Stimulated activated CD4-positive, alpha-beta T cell treated with anti-CD3 and anti-CD28 coated beads, TNF-alpha, amount 100 ng/mL, for 24 hours (primary cell): ENCODE measurements around the gene FBXL7.

Experiments
- DNase-seq, 3 experiments: peaks; one replicate each; pipeline ENCODE4 v3.0.0-alpha.2; 2020; ENCODE audit warnings: low read depth in 3 of 3

Gene FBXL7

GRCh38 chr5:15539951-15540350, 40.0 kb downstream of the FBXL7 start:
- DNase-seq = no peak

- DNase-seq = no peak
These were observed 44.1 kb downstream of the FBXL7 start for GRCh38 chr5:15544039-15544438.

- DNase-seq = no peak
These were observed 45.1 kb downstream of the FBXL7 start for GRCh38 chr5:15545082-15545481.

- DNase-seq = no peak
These were observed 47.4 kb downstream of the FBXL7 start for GRCh38 chr5:15547261-15547839.

- DNase-seq = no peak
These were observed 50.0 kb downstream of the FBXL7 start for GRCh38 chr5:15549961-15550360.

GRCh38 chr5:15550502-15551112, 50.6 kb downstream of the FBXL7 start:
- no peak for DNase-seq

GRCh38 chr5:15551113-15551504, 51.1 kb downstream of the FBXL7 start:
- no peak for DNase-seq

- DNase-seq = no peak
These were observed 54.6 kb downstream of the FBXL7 start for GRCh38 chr5:15554542-15554941.

GRCh38 chr5:15555176-15555575, 55.2 kb downstream of the FBXL7 start:
- DNase-seq = no peak

- no peak for DNase-seq
These were observed 58.3 kb downstream of the FBXL7 start for GRCh38 chr5:15558240-15558639.

GRCh38 chr5:15558681-15559080, 58.7 kb downstream of the FBXL7 start:
- no peak for DNase-seq

- DNase-seq = no peak
These were observed 60.4 kb downstream of the FBXL7 start for GRCh38 chr5:15560421-15560820.

- DNase-seq = no peak
These were observed 64.5 kb downstream of the FBXL7 start for GRCh38 chr5:15564523-15564922.

GRCh38 chr5:15564957-15565356, 65.0 kb downstream of the FBXL7 start:
- no peak for DNase-seq

GRCh38 chr5:15566306-15566705, 66.3 kb downstream of the FBXL7 start:
- DNase-seq = no peak

GRCh38 chr5:15566789-15567188, 66.8 kb downstream of the FBXL7 start:
- DNase-seq = no peak

GRCh38 chr5:15570491-15570890, 70.5 kb downstream of the FBXL7 start:
- no peak for DNase-seq

GRCh38 chr5:15571081-15571480, 71.1 kb downstream of the FBXL7 start:
- DNase-seq = no peak

GRCh38 chr5:15571618-15572017, 71.6 kb downstream of the FBXL7 start:
- DNase-seq = no peak

GRCh38 chr5:15573590-15573989, 73.6 kb downstream of the FBXL7 start:
- DNase-seq = no peak

- DNase-seq = no peak
These were observed 74.1 kb downstream of the FBXL7 start for GRCh38 chr5:15574128-15574527.

GRCh38 chr5:15574806-15575325, 74.9 kb downstream of the FBXL7 start:
- DNase-seq = no peak

GRCh38 chr5:15575666-15576065, 75.7 kb downstream of the FBXL7 start:
- DNase-seq = no peak

- no peak for DNase-seq
These were observed 77.2 kb downstream of the FBXL7 start for GRCh38 chr5:15577132-15577531.
